ENCODE measurements around the gene HOXA2.

DNA sequence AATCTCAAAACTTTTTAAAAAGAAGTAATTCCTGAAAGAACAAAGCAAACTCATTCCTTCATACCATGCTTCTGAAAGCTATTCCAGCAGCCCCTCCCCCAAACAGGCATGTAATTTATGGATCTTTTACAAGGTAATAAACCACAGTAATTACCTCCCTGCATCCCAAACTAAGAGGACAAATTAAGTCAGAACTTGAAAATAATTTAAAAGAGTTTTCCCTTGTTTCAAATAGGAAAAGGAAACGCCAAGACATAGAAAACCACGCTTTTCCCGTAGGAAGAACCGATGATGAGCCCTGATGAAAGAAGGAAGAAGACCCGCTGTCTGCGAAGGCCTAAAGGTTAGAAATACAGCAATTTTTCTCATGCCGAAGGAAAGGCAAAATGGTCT lies 19.2 kb upstream of the HOXA2 start:
- TF ChIP-seq, protein P1, sequence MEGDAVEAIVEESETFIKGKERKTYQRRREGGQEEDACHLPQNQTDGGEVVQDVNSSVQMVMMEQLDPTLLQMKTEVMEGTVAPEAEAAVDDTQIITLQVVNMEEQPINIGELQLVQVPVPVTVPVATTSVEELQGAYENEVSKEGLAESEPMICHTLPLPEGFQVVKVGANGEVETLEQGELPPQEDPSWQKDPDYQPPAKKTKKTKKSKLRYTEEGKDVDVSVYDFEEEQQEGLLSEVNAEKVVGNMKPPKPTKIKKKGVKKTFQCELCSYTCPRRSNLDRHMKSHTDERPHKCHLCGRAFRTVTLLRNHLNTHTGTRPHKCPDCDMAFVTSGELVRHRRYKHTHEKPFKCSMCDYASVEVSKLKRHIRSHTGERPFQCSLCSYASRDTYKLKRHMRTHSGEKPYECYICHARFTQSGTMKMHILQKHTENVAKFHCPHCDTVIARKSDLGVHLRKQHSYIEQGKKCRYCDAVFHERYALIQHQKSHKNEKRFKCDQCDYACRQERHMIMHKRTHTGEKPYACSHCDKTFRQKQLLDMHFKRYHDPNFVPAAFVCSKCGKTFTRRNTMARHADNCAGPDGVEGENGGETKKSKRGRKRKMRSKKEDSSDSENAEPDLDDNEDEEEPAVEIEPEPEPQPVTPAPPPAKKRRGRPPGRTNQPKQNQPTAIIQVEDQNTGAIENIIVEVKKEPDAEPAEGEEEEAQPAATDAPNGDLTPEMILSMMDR (IDR thresholded peaks at IDR 0.05) = no peak
- TF ChIP-seq POLR2AphosphoS5 (IDR thresholded peaks at IDR 0.05) = no peak

Measured in stomach (tissue), 4 donors.